Mesodermal cell (in vitro differentiated cells): ENCODE measurements around the gene CFAP90.
A peak's percentile ranks its signal among the peaks of the same experiment; 100 is the strongest.

Experiments used
- H3K27ac ChIP-seq: 2 replicates; pipeline ENCODE4 v1.7.0; 2013; ENCODE audit warnings: mild to moderate bottlenecking, low read depth, low read length, moderate library complexity; ENCODE audit not compliant: severe bottlenecking
- H3K36me3 ChIP-seq: 2 replicates; pipeline ENCODE4 v1.7.1; 2013; ENCODE audit warnings: mild to moderate bottlenecking, low read length, moderate library complexity; ENCODE audit not compliant: control insufficient read depth, insufficient read depth
- H3K4me1 ChIP-seq: one replicate; pipeline ENCODE4 v1.7.1; 2013; ENCODE audit warnings: mild to moderate bottlenecking, low read length; ENCODE audit not compliant: insufficient read depth, control insufficient read depth, poor library complexity, severe bottlenecking
- H3K4me3 ChIP-seq: 2 replicates; pipeline ENCODE4 v1.7.0; 2013; ENCODE audit warnings: low read length, control low read depth, mild to moderate bottlenecking; ENCODE audit not compliant: insufficient read depth, poor library complexity, severe bottlenecking; ENCODE audit errors: extremely low read depth
- H3K9me3 ChIP-seq: 2 replicates; pipeline ENCODE4 v1.7.1; 2013; ENCODE audit warnings: mild to moderate bottlenecking, low read length, moderate library complexity; ENCODE audit not compliant: control insufficient read depth
- WGBS, 2 experiments: methylation state at CpG; one replicate each; pipeline ENCODE4 v1.1.5; 2013; ENCODE audit warnings: missing lambda C conversion rate in 2 of 2; ENCODE audit not compliant: insufficient coverage in 2 of 2; 5-methylcytosine and 5-hydroxymethylcytosine counted together

Gene CFAP90

GRCh38 chr5:7849681-7850394 is 1.1 kb downstream of the CFAP90 start:
- Histone ChIP-seq H3K4me1 (peaks cover 2% of the 10 kb centered on the region), H3K4me3 (peak overlapping the region; percentile 47), H3K9me3 (no peaks in the 10 kb centered on the region), H3K27ac (no peak overlapping the region), H3K36me3 (no peaks in the 10 kb centered on the region)
- WGBS, 2 experiments = 1 to 3% methylated on average over 34 to 41 of the region's 44 CpGs

GRCh38 chr5:7848296-7848695 is 2.6 kb downstream of the CFAP90 start:
- Histone ChIP-seq H3K27ac (no peak overlapping the region), H3K9me3 (no peaks in the 10 kb centered on the region)
- WGBS, 2 experiments = 95 to 100% methylated on average over 2 of the region's 2 CpGs

GRCh38 chr5:7846327-7846726 is 4.6 kb downstream of the CFAP90 start:
- H3K4me1 ChIP-seq = peaks cover 2% of the 10 kb centered on the region
- no peak overlapping the region for H3K27ac ChIP-seq
- WGBS, 2 experiments = 90% methylated on average over 2 of the region's 5 CpGs; no CpG with 5 or more reads in 1 of the 2 experiments
- no peaks in the 10 kb centered on the region for H3K9me3 ChIP-seq
- H3K36me3 ChIP-seq = no peaks in the 10 kb centered on the region
- H3K4me3 ChIP-seq = no peak overlapping the region

More at GRCh38 chr5:7848296-7848695, 2.6 kb downstream of the CFAP90 start:
- Histone ChIP-seq H3K4me1 (peaks cover 2% of the 10 kb centered on the region), H3K36me3 (no peaks in the 10 kb centered on the region), H3K4me3 (no peak overlapping the region)

GRCh38 chr5:7845557-7845956 is 5.4 kb downstream of the CFAP90 start:
- 89 to 96% methylated on average over 7 of the region's 7 CpGs for WGBS, 2 experiments
- no peaks in the 10 kb centered on the region for H3K36me3 ChIP-seq
- H3K9me3 ChIP-seq = no peaks in the 10 kb centered on the region
- no peak overlapping the region for H3K4me3 ChIP-seq
- H3K27ac ChIP-seq = no peak overlapping the region
- H3K4me1 ChIP-seq = no peaks in the 10 kb centered on the region

GRCh38 chr5:7844901-7845300 is 6.0 kb downstream of the CFAP90 start:
- no peaks in the 10 kb centered on the region for H3K9me3 ChIP-seq
- no peak overlapping the region for H3K4me3 ChIP-seq
- H3K27ac ChIP-seq = no peak overlapping the region
- H3K4me1 ChIP-seq = no peaks in the 10 kb centered on the region
- H3K36me3 ChIP-seq = no peaks in the 10 kb centered on the region

GRCh38 chr5:7842531-7842930 is 8.4 kb downstream of the CFAP90 start:
- no peaks in the 10 kb centered on the region for H3K9me3 ChIP-seq
- no peak overlapping the region for H3K4me3 ChIP-seq
- WGBS, 2 experiments = 75 to 94% methylated on average over 2 of the region's 2 CpGs
- H3K4me1 ChIP-seq = no peaks in the 10 kb centered on the region
- no peaks in the 10 kb centered on the region for H3K36me3 ChIP-seq
- H3K27ac ChIP-seq = no peak overlapping the region

GRCh38 chr5:7837403-7837802 is 13.5 kb downstream of the CFAP90 start:
- no peaks in the 10 kb centered on the region for H3K36me3 ChIP-seq
- H3K27ac ChIP-seq = no peak overlapping the region
- no peak overlapping the region for H3K4me3 ChIP-seq
- WGBS, 2 experiments = 50 to 86% methylated on average over 1 to 2 of the region's 3 CpGs
- H3K4me1 ChIP-seq = no peaks in the 10 kb centered on the region
- H3K9me3 ChIP-seq = no peaks in the 10 kb centered on the region

GRCh38 chr5:7834982-7835381 is 16.0 kb downstream of the CFAP90 start:
- Histone ChIP-seq H3K4me3 (no peak overlapping the region), H3K27ac (no peak overlapping the region), H3K36me3 (no peaks in the 10 kb centered on the region), H3K4me1 (no peaks in the 10 kb centered on the region), H3K9me3 (no peaks in the 10 kb centered on the region)
- no CpG with 5 or more reads among the region's 4 CpGs for WGBS, 2 experiments

- no peaks in the 10 kb centered on the region for H3K4me1 ChIP-seq
- no peaks in the 10 kb centered on the region for H3K9me3 ChIP-seq
- WGBS, 2 experiments = 81 to 92% methylated on average over 9 to 10 of the region's 10 CpGs
Observed at GRCh38 chr5:7828269-7828668, 22.7 kb downstream of the CFAP90 start.

GRCh38 chr5:7827610-7828009 is 23.3 kb downstream of the CFAP90 start:
- Histone ChIP-seq H3K36me3 (no peaks in the 10 kb centered on the region), H3K4me3 (no peak overlapping the region), H3K9me3 (no peaks in the 10 kb centered on the region), H3K4me1 (no peaks in the 10 kb centered on the region), H3K27ac (no peak overlapping the region)
- WGBS, 2 experiments = 93 to 96% methylated on average over 5 to 6 of the region's 6 CpGs

More at GRCh38 chr5:7828269-7828668, 22.7 kb downstream of the CFAP90 start:
- no peak overlapping the region for H3K4me3 ChIP-seq
- H3K27ac ChIP-seq = no peak overlapping the region
- H3K36me3 ChIP-seq = no peaks in the 10 kb centered on the region

- H3K36me3 ChIP-seq = peaks cover 3% of the 10 kb centered on the region
- H3K4me3 ChIP-seq = no peak overlapping the region
- no peaks in the 10 kb centered on the region for H3K9me3 ChIP-seq
- WGBS, 2 experiments = 94 to 97% methylated on average over 11 of the region's 11 CpGs
- H3K27ac ChIP-seq = no peak overlapping the region
- no peaks in the 10 kb centered on the region for H3K4me1 ChIP-seq
Observed at GRCh38 chr5:7825630-7826029, 25.3 kb downstream of the CFAP90 start.
